ENCODE measurements around the gene TECR.
"Not testable (repeated sequence)": the region's sequence is repeated elsewhere in the genome, so short reads cannot be mapped to it uniquely, and the experiment has no call there.

TECR gene

GRCh38 chr19:14589433-14589832 lies 60.0 kb downstream of the TECR start:
- DNase-seq (ENCODE audit: low read depth in 2 of 2): not testable (repeated sequence)

GRCh38 chr19:14595558-14595957 lies 66.2 kb downstream of the TECR start:
- no peak for DNase-seq (ENCODE audit: low read depth in 2 of 2)

GRCh38 chr19:14599548-14600147 lies 70.3 kb downstream of the TECR start:
- DNase-seq (ENCODE audit: low read depth in 2 of 2): no peak

GRCh38 chr19:14603990-14604387 lies 74.6 kb downstream of the TECR start:
- DNase-seq (ENCODE audit: low read depth in 2 of 2): no peak

GRCh38 chr19:14606627-14607026 lies 77.2 kb downstream of the TECR start:
- no peak for DNase-seq (ENCODE audit: low read depth in 2 of 2)

- no peak for DNase-seq (ENCODE audit: low read depth in 2 of 2)
These were observed 81.7 kb downstream of the TECR start for GRCh38 chr19:14611051-14611450.

GRCh38 chr19:14612242-14612641 lies 82.8 kb downstream of the TECR start:
- DNase-seq (ENCODE audit: low read depth in 2 of 2): not testable (repeated sequence)

GRCh38 chr19:14612657-14613056 lies 83.3 kb downstream of the TECR start:
- DNase-seq (ENCODE audit: low read depth in 2 of 2): no peak

- not testable (repeated sequence) for DNase-seq (ENCODE audit: low read depth in 2 of 2)
These were observed 84.2 kb downstream of the TECR start for GRCh38 chr19:14613399-14614098.

- no peak for DNase-seq (ENCODE audit: low read depth in 2 of 2)
These were observed 84.7 kb downstream of the TECR start for GRCh38 chr19:14614099-14614412.
